Uterus (tissue), 2 donors: ENCODE results near the gene SHISAL2A.

Experiments used
- CTCF ChIP-seq, 4 experiments: fragments of 200-600 bp in 2 of 4; fragments of 450-650 bp in 2 of 4; sonication (generic) in 2 of 4; IDR thresholded peaks; one replicate each; pipeline ENCODE4 v1.5.1; 2016 to 2019; ENCODE audit warnings: antibody characterized with exemption in 4 of 4, mild to moderate bottlenecking in 2 of 4, moderate library complexity in 1 of 4
- POLR2A ChIP-seq, 2 donors: fragments of 450-650 bp; IDR thresholded peaks; one replicate each; pipeline ENCODE4 v1.6.1; 2016; ENCODE audit warnings: antibody characterized with exemption in 2 of 2, mild to moderate bottlenecking in 1 of 2, moderate library complexity in 1 of 2

GRCh38 chr1:52629325-52629643, 3.7 kb upstream of the SHISAL2A start:
- TF ChIP-seq POLR2A (IDR thresholded peaks at IDR 0.05) (no peak), CTCF (IDR thresholded peaks at IDR 0.05) (no peak)
